ENCODE measurements around the gene CDC34.
A peak's percentile ranks its signal among the peaks of the same experiment; 100 is the strongest.

The CDC34 gene

DNA sequence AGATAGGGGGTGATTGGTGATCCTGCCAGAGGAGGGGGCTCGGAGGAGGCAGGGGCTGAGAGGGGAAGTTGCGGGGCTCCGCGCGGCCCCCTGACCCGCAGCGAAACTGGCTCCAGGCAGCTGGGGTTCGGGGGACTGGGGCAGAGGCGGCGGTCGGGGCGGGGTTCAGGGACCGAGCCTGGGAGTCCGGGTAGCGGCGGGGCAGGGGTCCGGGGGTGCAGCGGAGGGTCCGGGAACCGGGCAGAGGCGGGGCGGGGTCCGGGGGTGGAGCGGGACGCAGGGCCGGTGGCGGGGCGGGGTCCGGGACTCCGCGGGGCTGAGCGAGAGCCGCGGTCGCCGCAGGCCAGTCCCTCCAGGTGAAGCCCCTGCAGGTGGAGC lies 34.1 kb upstream of the CDC34 start:
- no peak for DNase-seq (ENCODE audit: low read depth)

DNA sequence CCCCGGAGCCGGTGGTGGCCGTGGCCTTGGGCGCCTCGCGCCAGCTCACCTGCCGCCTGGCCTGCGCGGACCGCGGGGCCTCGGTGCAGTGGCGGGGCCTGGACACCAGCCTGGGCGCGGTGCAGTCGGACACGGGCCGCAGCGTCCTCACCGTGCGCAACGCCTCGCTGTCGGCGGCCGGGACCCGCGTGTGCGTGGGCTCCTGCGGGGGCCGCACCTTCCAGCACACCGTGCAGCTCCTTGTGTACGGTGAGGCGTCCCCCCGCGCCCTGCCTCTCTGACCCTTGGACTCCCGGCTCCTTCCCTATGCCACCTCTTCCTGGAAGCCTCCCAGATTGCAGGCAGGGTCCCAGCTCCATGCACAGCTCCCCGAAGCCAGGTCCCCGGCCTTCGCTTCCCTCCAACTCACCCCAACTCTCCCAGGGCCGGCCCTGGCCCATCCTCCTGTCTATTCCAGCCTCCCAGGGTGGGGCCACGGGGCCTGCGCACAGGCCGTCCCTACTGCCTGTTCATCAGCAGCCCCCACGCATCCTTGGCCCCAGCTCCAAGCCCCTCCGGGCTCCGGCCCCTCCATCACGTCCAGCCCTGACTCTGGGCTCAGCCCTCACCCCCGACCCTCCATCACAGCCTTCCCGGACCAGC lies 33.6 kb upstream of the CDC34 start:
- no peak for DNase-seq (ENCODE audit: low read depth)

DNA sequence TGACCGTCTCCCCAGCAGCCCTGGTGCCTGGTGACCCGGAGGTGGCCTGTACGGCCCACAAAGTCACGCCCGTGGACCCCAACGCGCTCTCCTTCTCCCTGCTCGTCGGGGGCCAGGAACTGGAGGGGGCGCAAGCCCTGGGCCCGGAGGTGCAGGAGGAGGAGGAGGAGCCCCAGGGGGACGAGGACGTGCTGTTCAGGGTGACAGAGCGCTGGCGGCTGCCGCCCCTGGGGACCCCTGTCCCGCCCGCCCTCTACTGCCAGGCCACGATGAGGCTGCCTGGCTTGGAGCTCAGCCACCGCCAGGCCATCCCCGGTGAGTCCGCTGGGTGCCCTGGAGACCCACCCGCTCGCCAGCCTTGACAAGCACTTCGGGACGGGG lies 33.1 kb upstream of the CDC34 start:
- no peak for DNase-seq (ENCODE audit: low read depth)

DNA sequence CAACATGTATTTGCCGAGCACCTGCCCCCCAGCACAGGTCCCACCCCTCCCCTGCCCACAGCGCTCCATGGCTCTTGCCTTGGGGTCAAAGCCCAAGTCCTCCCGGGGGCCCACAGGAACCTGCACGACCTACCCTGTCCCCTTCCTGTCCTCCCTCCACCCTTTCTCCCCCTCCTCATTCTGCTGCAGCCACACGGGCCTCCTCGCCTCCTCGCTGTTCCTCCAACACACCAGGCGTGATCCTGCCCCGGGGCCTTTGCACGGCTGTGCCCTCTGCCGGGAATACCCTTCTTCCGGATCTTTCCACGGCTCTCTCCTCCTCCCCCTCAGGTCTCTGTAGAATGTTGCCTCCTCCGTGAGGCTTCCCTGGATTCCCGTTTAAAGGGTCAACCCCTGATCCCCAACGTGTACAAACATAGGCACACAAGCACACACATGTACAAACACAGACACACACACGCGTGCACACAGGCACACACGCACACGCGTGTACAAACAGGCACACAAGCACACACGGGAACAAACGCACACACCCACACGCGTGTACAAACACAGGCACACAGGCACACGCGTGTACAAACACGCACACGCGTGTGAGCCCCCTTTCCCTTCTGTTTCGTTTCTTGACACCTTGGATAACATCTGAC lies 32.5 kb upstream of the CDC34 start:
- DNase-seq (ENCODE audit: low read depth) = no peak

DNA sequence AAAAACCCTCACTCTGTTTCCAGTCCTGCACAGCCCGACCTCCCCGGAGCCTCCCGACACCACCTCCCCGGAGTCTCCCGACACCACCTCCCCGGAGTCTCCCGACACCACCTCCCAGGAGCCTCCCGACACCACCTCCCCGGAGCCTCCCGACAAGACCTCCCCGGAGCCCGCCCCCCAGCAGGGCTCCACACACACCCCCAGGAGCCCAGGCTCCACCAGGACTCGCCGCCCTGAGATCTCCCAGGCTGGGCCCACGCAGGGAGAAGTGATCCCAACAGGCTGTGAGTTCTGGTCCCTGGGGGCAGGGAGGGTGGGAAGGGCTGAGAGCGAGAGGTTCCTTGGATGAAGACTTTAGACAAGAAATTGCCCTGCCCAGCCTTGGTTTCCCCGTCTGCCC lies 29.9 kb upstream of the CDC34 start:
- DNase-seq (ENCODE audit: low read depth) = no peak

DNA sequence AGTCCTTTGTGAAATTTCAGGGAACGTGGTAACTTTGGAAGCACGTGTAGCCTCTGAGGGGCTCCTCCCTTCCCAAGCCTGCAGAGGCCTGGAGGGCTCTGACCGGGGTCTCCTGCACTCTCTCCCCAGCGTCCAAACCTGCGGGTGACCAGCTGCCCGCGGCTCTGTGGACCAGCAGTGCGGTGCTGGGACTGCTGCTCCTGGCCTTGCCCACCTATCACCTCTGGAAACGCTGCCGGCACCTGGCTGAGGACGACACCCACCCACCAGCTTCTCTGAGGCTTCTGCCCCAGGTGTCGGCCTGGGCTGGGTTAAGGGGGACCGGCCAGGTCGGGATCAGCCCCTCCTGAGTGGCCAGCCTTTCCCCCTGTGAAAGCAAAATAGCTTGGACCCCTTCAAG lies 26.9 kb upstream of the CDC34 start:
- DNase-seq (ENCODE audit: low read depth) = no peak

DNA sequence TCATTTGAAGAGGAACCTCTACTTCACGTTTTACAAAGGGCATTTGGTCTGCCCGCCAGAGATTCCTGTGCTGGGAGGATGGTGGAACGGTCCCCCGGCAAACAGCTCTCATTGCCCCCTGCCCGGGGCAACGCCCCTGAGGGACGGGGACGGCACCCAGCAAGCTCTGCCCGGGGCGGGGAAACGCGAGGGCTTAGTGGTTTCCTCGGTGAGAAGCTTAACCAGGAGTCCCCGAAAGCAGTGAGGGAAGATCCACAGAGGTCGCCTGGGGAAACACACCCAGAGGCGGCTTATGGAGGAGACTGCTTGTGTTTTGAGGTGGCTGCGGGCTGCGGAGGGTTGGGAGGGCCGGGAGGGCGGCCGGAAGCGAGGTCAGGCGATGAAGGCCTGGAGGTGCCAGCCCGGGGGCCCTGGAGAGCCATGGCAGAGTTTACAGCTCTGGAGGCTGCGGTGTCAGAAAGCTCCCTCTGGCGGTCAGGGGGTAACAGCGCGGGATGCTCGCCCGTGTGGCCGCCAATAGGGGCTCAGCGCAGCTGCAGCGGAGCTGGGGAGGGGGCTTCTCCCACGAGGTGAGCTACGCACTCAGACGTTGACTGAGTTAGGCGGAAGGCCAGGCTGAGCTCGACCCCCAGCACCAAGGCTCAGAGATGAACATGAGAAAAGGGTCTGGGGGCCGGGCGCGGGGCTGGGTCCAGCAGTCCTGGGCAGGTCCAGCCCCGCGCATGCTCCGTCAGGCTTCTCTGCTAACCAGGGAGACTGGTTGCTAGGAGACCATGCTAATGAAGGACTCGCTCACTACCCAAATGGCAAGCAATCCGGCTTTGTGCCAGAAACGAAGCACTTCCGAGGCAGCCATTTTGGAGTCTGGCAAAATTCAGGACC lies 24.9 kb upstream of the CDC34 start:
- peak; percentile 89 for DNase-seq (ENCODE audit: low read depth)

DNA sequence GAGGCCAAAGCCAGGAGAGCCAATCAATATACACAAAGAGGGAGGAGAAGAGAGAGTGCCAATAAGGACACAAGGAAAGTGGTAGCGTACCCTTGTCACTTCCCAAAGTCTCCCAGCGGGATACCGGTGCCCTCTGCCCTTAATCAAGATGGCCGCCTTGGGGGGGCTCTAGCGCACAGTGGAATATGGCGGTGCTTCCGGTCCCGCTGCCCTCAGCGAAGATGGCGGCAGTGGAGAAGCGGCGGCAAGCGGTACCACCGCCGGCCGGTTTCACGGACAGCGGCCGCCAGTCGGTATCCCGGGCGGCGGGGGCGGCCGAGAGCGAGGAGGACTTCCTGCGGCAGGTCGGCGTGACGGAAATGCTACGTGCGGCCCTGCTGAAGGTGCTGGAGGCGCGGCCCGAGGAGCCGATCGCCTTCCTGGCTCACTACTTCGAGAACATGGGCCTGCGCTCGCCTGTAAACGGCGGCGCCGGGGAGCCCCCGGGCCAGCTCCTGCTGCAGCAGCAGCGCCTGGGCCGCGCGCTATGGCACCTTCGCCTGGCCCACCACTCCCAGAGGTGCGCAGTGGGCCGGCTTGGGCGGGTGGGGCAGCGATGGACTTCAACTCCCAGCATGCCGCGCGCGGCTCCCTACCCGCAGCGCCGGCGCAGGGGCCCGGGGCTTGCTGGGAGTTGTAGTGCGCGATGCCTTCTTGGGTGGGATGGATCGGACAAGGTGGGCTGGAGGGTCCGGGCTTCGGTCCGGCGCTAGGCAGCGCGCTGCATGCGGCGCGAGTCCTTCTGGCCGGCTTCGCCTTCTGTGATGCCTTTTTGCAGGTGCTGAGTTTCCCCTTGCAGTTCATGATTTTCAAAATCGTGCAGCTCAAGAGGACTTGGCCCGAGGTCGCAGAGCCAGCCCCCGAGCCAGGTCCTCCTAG lies 24.0 kb upstream of the CDC34 start, which contains the start of gene TPGS1:
TPGS1 (plus strand) TSS at position 212 of the 918 bp plus-strand sequence; CDS start at position 222, 10 bp downstream.
- DNase-seq (ENCODE audit: low read depth) = peak; percentile 64

DNA sequence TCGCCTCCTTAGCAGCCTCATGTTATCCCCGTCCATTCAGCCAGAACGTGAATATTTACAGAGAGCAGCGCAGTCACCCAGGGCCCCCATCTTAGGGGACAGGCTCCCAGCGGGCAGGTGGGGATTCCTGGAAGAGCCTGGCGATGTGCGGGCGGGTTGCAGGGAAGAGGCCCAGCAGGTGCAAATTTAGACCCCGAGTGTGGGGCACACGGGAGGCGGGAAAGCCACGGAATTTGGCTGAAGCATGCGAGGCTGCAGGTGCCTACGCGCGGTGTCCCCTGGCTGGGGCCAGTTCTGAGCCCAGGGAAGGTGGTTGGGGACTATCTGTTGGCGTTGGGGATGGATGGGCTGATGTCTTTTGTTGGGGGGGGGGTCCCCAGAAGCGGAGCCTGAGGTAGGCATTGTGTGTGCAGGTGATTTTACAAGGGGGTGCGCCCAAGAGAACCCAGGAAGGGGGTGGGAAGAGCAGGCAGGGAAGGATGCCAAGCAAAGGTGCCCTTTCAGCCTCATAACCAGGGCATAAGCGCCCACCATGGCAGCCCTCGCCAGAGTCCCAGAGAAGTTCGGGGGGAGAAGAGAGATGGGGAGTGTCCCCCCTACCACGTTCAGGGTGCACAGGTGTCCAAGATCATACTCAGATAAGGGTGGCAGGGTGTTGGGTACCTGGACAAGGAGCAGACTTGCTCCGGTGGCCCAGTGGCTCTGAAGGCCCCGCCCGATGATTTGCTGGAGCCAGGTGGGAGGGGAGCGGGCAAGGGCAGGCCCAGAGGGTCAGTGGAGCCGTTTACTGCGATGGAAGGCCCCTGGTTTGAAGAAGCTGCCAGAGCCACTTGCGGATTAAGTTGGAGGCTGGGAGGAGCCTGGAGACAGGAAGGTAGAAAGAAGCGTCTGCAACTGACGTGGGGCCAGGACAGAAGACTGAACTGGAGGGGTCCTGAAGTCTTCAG lies 23.1 kb upstream of the CDC34 start:
- DNase-seq (ENCODE audit: low read depth) = no peak

DNA sequence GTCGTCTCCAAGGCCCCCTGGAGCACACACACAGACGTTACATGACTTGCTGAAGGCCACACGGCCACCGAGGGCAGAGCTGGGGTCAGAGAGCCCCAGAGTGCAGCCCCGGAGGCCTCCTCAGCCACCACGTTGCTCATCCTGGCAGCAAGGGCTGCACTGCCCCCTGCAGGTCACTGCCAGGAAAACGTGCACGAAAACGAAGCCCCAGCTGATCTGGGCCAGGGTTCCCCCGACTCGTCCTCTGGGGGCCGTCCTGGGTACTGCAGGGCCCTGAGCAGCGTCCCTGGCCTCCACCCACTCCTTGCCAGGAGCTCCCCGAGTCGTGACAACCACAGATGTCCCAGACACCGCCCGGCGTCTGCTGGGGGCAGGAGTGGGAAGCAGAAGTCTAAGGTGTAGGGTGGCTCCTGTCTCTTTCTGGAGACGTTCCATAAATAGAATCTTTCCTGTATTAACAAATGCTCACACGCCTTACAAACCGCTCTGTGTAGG lies 20.9 kb upstream of the CDC34 start:
- DNase-seq (ENCODE audit: low read depth) = peak; percentile 91

DNA sequence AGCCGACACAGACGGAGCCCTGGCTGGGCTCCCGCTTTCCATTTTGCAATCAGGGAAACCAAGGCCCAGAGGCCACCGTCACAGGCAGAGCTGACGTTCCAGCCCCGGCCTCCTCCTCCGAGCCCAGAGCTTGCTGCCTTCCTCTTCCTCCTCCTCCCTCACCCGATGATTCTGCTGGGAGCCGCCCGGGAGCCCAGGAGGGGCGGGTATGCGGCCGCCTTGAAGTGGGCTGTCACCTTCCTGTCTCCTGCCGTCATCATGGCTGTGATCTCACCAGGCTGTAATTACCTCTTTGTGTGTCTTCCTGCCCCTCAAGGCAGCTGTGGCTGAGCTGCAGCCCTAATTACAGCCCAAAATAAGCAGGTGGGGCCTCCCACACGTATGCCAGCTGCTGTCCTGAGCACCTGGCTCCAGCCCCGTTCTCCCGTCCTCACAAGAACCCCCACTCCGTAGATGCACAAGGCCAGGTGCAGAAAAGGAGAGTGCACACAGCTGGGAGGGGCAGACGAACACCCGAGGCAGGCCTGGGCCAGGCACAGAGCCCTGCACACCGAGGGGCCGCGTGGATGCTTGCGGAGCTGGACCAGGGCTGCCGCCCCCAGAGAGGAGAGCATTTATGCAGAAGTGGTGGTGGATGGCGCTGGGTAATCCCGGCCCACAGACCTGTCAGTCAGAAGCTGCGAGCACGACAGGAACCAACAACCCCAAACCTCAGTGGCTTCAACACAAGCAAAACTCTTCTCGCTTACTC lies 20.3 kb upstream of the CDC34 start:
- DNase-seq (ENCODE audit: low read depth) = peak; percentile 68

DNA sequence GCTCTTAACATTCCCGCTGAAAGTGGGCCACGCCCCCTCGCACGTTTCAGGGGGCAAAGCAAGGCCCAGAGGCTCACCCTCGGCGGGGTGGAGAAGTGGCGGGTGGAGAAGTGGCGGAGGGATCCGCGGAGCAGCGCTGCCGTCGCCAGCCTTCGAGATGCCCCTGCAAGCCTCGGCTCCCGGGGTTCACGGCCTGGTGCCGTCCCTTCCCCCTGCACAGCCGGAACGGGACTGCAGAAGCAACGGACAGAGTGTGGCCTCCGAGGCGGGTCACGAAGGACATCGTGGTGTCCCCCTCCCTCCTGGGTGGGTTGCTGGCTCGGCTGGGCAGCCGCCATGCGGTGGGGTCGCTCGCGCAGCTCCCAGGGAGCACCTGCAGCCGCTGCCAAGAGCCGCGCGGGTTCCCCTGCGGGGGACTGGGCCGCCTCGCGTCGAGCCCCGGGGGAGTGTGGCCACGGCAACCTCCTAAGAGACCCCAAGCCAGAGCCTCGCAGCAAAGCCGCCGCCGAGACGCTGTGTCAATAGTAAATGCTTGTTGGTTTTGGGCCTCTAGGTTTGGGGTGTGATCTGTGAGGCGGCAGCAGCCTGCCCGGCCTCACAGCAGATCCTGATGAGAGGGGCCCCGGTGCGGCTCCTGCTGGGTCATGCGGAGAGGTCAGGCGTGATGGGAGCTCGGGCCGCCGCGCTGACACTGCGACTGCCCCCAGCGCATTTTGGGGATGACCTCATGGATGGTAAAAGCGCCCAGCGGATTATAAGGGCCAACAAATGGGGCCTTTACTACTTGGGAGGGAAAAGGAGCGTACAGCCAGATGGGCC lies 18.8 kb upstream of the CDC34 start:
- no peak for DNase-seq (ENCODE audit: low read depth)

DNA sequence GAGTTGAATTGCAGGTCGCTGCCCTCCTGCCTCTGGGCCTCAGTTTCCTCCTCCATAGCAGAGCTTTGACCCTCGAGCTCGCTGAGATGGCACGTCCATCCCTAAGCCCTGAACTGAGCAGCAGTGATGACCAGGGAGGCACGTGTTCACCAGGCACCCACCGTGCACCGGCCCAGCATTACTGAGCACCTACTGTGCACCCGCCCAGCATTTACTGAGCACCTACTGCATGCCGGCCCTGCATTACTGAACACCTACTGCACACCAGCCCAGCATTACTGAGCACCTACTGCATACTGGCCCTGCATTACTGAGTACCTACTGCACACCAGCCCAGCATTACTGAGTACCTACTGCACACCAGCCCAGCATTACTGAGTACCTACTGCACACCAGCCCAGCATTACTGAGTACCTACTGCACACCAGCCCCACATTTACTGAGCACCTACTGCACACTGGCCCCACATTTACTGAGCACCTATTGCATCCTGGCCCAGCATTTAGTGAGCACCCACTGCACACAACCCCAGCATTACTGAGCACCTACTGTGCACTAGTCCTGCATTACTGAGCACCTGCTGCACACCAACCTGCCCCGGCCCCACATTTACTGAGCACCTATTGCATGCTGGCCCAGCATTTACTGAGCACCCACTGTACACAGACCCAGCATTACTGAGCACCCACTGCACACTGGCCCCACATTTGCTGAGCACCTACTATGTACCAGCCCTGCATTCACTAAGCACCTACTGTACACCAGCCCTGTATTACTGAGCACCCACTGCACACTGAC lies 18.0 kb upstream of the CDC34 start:
- DNase-seq (ENCODE audit: low read depth) = no peak

DNA sequence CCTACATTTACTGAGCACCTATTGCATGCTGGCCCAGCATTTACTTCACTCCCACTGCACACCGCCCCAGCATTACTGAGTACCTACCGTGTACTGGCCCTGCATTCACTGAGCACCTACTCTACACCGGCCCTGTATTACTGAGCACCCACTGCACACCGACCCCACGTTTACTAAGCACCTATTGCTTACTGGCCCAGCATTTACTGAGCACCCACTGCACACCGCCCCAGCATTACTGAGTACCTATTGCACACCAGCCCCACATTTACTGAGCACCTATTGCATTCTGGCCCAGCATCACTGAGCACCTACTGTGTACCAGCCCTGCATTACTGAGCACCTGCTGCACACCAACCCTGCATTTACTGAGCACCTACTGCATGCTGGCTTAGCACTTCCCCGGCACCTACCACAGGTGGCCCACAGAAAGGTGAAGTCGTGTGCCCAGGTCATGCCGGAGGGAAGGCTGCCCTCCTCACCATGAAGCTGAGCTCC lies 17.3 kb upstream of the CDC34 start:
- DNase-seq (ENCODE audit: low read depth) = no peak

DNA sequence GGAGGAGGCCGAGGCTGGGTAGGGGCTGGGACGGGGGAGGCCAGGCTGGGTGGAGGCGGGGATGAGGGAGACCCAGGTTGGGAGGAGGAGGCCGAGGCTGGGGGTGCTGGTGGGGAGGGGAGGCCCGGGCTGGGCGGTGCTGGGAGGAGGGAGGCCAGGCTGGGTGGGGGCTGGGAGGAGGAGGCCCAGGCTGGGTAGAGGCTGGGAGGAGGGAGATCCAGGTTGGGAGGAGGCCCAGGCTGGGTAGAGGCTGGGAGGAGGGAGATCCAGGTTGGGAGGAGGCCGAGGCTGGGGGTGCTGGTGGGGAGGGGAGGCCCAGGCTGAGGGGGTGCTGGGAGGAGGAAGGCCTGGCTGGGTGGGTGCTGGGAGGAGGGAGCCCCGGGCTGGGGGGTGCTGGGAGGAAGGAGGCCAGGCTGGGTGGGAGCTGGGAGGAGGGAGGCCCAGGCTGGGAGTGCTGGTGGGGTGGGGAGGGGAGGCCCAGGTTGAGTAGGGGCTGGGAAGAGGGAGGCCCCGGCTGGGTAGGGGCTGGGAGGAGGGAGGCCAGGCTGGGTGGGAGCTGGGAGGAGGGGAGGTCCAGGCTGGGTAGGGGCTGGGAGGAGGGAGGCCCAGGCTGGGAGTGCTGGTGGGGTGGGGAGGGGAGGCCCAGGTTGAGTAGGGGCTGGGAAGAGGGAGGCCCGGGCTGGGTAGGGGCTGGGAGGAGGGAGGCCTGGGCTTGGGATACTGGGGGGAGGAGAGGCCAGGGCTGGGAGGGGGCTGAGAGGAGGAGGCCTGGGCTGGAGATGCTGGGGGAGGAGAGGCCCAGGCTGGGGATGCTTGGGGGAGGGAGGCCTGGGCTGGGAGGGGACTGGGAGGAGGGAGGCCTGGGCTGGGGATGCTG lies 13.6 kb upstream of the CDC34 start:
- no peak for DNase-seq (ENCODE audit: low read depth)

DNA sequence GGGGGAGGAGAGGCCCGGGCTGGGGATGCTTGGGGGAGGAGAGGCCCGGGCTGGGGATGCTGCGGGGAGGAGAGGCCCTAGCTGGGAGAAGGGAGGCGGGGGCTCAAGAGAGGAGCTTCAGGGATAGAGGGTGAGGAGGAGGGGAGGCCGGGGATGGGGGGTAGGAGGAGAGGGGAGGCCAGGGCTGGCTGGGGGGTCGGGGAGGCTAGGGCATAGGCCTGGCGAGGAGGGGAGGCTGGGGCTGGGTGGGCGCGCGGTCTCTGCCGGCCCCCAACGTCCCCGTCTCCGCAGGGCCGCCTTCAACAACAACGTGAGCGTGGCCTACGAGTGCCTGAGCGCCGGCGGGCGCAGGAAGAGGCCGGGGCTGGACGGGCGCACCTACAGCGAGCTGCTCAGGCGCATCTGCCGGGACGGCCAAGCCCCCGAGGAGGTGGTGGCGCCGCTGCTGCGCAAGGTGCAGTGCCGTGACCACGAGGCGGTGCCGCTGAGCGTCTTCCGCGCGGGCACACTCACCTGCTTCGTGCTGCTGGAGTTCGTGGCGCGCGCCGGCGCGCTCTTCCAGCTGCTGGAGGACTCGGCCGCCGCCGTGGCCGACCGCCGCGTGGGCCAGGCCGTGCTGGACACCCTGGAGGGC lies 12.8 kb upstream of the CDC34 start:
- peak; percentile 51 for DNase-seq (ENCODE audit: low read depth)
